Sigmoid colon (tissue), 4 donors: ENCODE measurements around the gene PNN.

Experiments used
- CTCF ChIP-seq, 4 experiments: fragments of 450-650 bp in 3 of 4; fragments of 200-600 bp in 1 of 4; IDR thresholded peaks; one replicate each; pipeline ENCODE4 v1.5.1; 2016 to 2019; ENCODE audit warnings: antibody characterized with exemption in 4 of 4, mild to moderate bottlenecking in 3 of 4, moderate library complexity in 2 of 4
- EP300 ChIP-seq, 4 donors: sonication (generic); formaldehyde crosslinking; IDR thresholded peaks; one replicate each; pipeline ENCODE4 v1.6.1; 2017; ENCODE audit warnings: antibody characterized with exemption in 4 of 4
- POLR2A ChIP-seq, 2 donors: fragments of 450-650 bp; IDR thresholded peaks; one replicate each; pipeline ENCODE4 v1.6.1; 2016; ENCODE audit warnings: antibody characterized with exemption in 2 of 2, mild to moderate bottlenecking in 2 of 2, moderate library complexity in 2 of 2

DNA sequence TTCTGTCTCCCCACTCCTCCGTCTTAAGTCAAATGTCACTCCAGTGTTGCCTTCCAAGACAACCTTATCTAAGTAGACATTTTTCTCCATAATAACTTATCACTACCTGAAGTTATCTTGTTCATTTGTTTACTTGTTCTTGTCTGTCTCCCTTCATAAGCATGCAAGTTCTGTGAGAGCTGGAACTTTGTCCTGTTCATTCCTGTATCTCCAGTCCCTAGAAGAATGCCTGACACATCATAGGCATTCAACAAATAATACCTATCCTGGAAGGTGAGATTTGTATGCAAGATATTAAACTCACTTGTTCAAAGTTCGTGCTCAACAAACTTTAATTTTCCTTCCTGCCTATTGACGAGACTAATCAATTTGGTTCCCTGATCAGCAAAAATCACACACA is 53.0 kb downstream of the PNN start:
- TF ChIP-seq CTCF (IDR thresholded peaks at IDR 0.05) (no peak), EP300 (IDR thresholded peaks at IDR 0.05) (no peak), POLR2A (IDR thresholded peaks at IDR 0.05) (no peak)
